CD14-positive monocyte (primary cell): ENCODE data around the gene CNTN4. TPM values are rescaled to one million over a fixed set of nuclear protein-coding genes. Genes with fewer than 3 reads are reported as not detected.

Experiments used
- DNase-seq, 3 donors: peaks; one replicate each; pipeline ENCODE4 v3.0.0-alpha.2; 2011 to 2022
- H2AFZ ChIP-seq: 2 replicates; pipeline ENCODE4 v1.6.0; 2012; ENCODE audit warnings: mild to moderate bottlenecking, low read depth, low read length, inconsistent platforms; ENCODE audit not compliant: insufficient read depth, poor library complexity, severe bottlenecking
- H3K27ac ChIP-seq, 2 donors: 1 replicate in 1 of 2; 2 replicates in 1 of 2; pipeline ENCODE4 v1.5.1; 2012 to 2013; ENCODE audit warnings: low read length in 2 of 2, control low read depth in 1 of 2, inconsistent platforms in 1 of 2, low read depth in 1 of 2, mild to moderate bottlenecking in 1 of 2
- H3K27me3 ChIP-seq, 2 donors: one replicate each; pipeline versions ENCODE4 v1.6.0 to v1.6.1; 2011 to 2013; ENCODE audit warnings: low read length in 2 of 2; ENCODE audit not compliant: control insufficient read depth in 2 of 2, insufficient read depth in 2 of 2
- H3K36me3 ChIP-seq, 2 donors: replicated peaks in 1 of 2; 1 replicate in 1 of 2; 2 replicates in 1 of 2; pipeline versions ENCODE4 v1.5.1 to v1.6.1; 2012 to 2013; ENCODE audit warnings: low read length in 2 of 2, control low read depth in 1 of 2, inconsistent platforms in 1 of 2, mild to moderate bottlenecking in 1 of 2; ENCODE audit not compliant: insufficient read depth in 2 of 2, control insufficient read depth in 1 of 2
- H3K4me1 ChIP-seq, 2 donors: 1 replicate in 1 of 2; 2 replicates in 1 of 2; pipeline versions ENCODE4 v1.5.1 to v1.6.1; 2012 to 2013; ENCODE audit warnings: low read length in 2 of 2, control low read depth in 1 of 2, inconsistent platforms in 1 of 2, mild to moderate bottlenecking in 1 of 2, moderate library complexity in 1 of 2; ENCODE audit not compliant: insufficient read depth in 2 of 2, control insufficient read depth in 1 of 2
- H3K4me2 ChIP-seq: replicated peaks from 2 replicates; pipeline ENCODE3; 2012; ENCODE audit warnings: low read length, moderate library complexity, mild to moderate bottlenecking; ENCODE audit not compliant: poor library complexity, severe bottlenecking; ENCODE audit errors: extremely low read depth
- H3K4me3 ChIP-seq, 3 experiments: fragments of 200-600 bp in 1 of 3; sonication (generic) in 1 of 3; replicated peaks in 1 of 3; 1 replicate in 2 of 3; 2 replicates in 1 of 3; pipeline ENCODE4 v1.5.1; 2011 to 2013; ENCODE audit warnings: low read length in 3 of 3, mild to moderate bottlenecking in 3 of 3, control low read depth in 2 of 3, low read depth in 2 of 3, inconsistent platforms in 1 of 3, moderate library complexity in 1 of 3
- H3K79me2 ChIP-seq: 2 replicates; pipeline ENCODE4 v1.6.0; 2012; ENCODE audit warnings: mild to moderate bottlenecking, control low read depth, inconsistent platforms, low read length, moderate library complexity; ENCODE audit not compliant: insufficient read depth
- H3K9ac ChIP-seq: 2 replicates; pipeline ENCODE4 v1.6.0; 2017; ENCODE audit warnings: low read length, mild to moderate bottlenecking; ENCODE audit not compliant: insufficient read depth, poor library complexity, severe bottlenecking
- H3K9me3 ChIP-seq, 2 donors: replicated peaks in 1 of 2; 1 replicate in 1 of 2; 2 replicates in 1 of 2; pipeline versions ENCODE4 v1.5.1 to v1.6.1; 2012 to 2013; ENCODE audit warnings: low read length in 2 of 2, control low read depth in 1 of 2; ENCODE audit not compliant: control insufficient read depth in 1 of 2, insufficient read depth in 1 of 2
- H4K20me1 ChIP-seq: 2 replicates; pipeline ENCODE4 v1.6.0; 2012; ENCODE audit warnings: mild to moderate bottlenecking, low read length, control low read depth, moderate library complexity; ENCODE audit not compliant: insufficient read depth
- H3K27ac Mint-ChIP-seq, 7 donors: one replicate each; pipeline ENCODE4 v1.8.0; 2020; ENCODE audit warnings: mild to moderate bottlenecking in 7 of 7, mixed read lengths in 7 of 7, moderate library complexity in 6 of 7, inconsistent platforms in 2 of 7
- H3K27me3 Mint-ChIP-seq, 3 donors: one replicate each; pipeline ENCODE4 v1.8.0; 2021 to 2022; ENCODE audit warnings: low read depth in 3 of 3, mild to moderate bottlenecking in 3 of 3, mixed read lengths in 3 of 3, moderate library complexity in 3 of 3, inconsistent platforms in 1 of 3
- H3K36me3 Mint-ChIP-seq, 2 donors: one replicate each; pipeline ENCODE4 v1.8.0; 2020; ENCODE audit warnings: mixed read lengths in 2 of 2, inconsistent platforms in 1 of 2, mild to moderate bottlenecking in 1 of 2
- H3K4me1 Mint-ChIP-seq: one replicate; pipeline ENCODE4 v1.8.0; 2020; ENCODE audit warnings: mild to moderate bottlenecking, mixed read lengths
- H3K4me3 Mint-ChIP-seq, 2 donors: one replicate each; pipeline ENCODE4 v1.8.0; 2020; ENCODE audit warnings: mild to moderate bottlenecking in 2 of 2, mixed read lengths in 2 of 2, moderate library complexity in 1 of 2
- H3K9me3 Mint-ChIP-seq, 7 donors: one replicate each; pipeline ENCODE4 v1.8.0; 2020 to 2022; ENCODE audit warnings: mixed read lengths in 7 of 7, mild to moderate bottlenecking in 6 of 7, moderate library complexity in 6 of 7, inconsistent platforms in 2 of 7
- WGBS: methylation state at CpG from one replicate; pipeline ENCODE4 v1.1.5; 2013; ENCODE audit warnings: missing lambda C conversion rate; ENCODE audit not compliant: insufficient coverage; 5-methylcytosine and 5-hydroxymethylcytosine counted together
- intact Hi-C, 2 donors: fragments of 100-400 bp; cut with micrococcal nuclease; formaldehyde crosslinking; loops; one replicate each; pipeline versions ENCODE4 v1.15.0 to v1.15.1; 2023
- polyA plus RNA-seq, 3 donors: library from polyadenylated mRNA; depleted of rRNA in 1 of 3; unstranded in 2 of 3; stranded (reverse) in 1 of 3; fragments of 300-500 nt in 2 of 3; fragments of >200 nt in 1 of 3; fragmentation: Illumina TruSeq in 2 of 3; gene quantifications; 1 replicate in 2 of 3; 2 replicates in 1 of 3; pipeline ENCODE4 v1.2.3, GENCODE V29; 2012 to 2021
- TF ChIP-seq, protein P1 (sequence below): fragments of 200-600 bp; IDR thresholded peaks from one replicate; pipeline ENCODE4 v1.8.0; 2022; ENCODE audit warnings: antibody characterized with exemption, mild to moderate bottlenecking

Gene CNTN4
- polyA plus RNA-seq, 3 donors, result not detected

DNA sequence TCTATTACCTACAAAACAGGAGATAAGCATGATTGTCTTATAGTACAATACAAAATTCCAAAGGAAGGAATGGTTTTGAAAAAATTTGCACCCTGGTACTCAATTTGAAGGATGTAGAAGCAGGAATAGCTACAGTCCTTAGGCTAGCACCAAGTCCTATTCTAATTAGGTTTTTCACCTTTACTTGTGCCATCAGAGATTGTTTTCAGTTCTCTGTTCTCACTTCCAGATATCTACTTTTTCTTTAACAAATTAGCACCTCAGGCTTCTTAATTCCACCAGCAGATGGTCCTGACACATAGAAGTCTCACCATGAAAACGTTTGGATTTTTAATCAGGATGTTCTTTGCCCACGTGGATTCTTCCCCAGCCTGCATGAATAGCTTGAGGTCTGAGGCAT lies 967.7 kb downstream of the CNTN4 start:
- Histone ChIP-seq H3K9me3 (peaks cover 0 to 4% of the 10 kb centered on the region in 2 donors), H3K27ac (no peak overlapping the region), H4K20me1 (no peaks in the 10 kb centered on the region), H3K9ac (no peak overlapping the region), H3K79me2 (no peaks in the 10 kb centered on the region), H3K27me3 (no peaks in the 10 kb centered on the region), H2AFZ (no peak overlapping the region), H3K36me3 (no peaks in the 10 kb centered on the region), H3K4me1 (no peaks in the 10 kb centered on the region), H3K4me3 (no peak overlapping the region), H3K4me2 (no peak overlapping the region)
- DNase-seq, result no peak
- no peaks in the 10 kb centered on the region for H3K36me3 Mint-ChIP-seq
- peaks cover 0 to 3% (median 2%) of the 10 kb centered on the region in 3 donors for H3K27me3 Mint-ChIP-seq
- H3K9me3 Mint-ChIP-seq, result peaks cover 3 to 20% (median 9%) of the 10 kb centered on the region in 7 donors
- 69% methylated on average over 2 of the region's 2 CpGs for WGBS
- intact Hi-C loops, result no loop called here
- no peak overlapping the region for H3K4me3 Mint-ChIP-seq
- H3K4me1 Mint-ChIP-seq, result no peaks in the 10 kb centered on the region
- TF ChIP-seq, protein P1, sequence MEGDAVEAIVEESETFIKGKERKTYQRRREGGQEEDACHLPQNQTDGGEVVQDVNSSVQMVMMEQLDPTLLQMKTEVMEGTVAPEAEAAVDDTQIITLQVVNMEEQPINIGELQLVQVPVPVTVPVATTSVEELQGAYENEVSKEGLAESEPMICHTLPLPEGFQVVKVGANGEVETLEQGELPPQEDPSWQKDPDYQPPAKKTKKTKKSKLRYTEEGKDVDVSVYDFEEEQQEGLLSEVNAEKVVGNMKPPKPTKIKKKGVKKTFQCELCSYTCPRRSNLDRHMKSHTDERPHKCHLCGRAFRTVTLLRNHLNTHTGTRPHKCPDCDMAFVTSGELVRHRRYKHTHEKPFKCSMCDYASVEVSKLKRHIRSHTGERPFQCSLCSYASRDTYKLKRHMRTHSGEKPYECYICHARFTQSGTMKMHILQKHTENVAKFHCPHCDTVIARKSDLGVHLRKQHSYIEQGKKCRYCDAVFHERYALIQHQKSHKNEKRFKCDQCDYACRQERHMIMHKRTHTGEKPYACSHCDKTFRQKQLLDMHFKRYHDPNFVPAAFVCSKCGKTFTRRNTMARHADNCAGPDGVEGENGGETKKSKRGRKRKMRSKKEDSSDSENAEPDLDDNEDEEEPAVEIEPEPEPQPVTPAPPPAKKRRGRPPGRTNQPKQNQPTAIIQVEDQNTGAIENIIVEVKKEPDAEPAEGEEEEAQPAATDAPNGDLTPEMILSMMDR, result no peak
- no peak overlapping the region for H3K27ac Mint-ChIP-seq

DNA sequence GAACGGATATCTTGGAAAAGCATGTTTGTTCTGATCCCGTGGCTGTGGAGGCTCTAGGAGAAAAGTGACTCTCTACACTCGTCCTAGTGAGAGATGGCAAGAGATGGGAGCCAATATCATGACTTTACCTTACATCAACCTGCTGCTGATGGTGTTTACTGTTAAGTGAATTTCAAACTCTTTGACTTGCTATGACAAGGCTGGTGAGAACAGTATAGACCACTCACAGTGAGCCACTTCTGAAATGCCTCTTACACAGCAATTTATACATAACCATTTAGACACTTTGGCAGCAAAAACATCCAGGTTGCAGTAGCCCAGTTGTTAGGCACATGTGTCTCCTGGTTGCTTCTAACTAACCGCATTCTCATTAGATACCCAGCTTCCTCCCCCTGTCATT lies 968.2 kb downstream of the CNTN4 start:
- Mint-ChIP-seq H3K27me3 (peaks cover 0 to 3% (median 2%) of the 10 kb centered on the region in 3 donors), H3K4me3 (no peak overlapping the region), H3K4me1 (no peaks in the 10 kb centered on the region), H3K9me3 (peaks cover 3 to 17% (median 9%) of the 10 kb centered on the region in 7 donors), H3K36me3 (no peaks in the 10 kb centered on the region), H3K27ac (no peak overlapping the region)
- Histone ChIP-seq H3K27ac (no peak overlapping the region), H3K36me3 (no peaks in the 10 kb centered on the region), H3K79me2 (no peaks in the 10 kb centered on the region), H4K20me1 (no peaks in the 10 kb centered on the region), H3K4me1 (no peaks in the 10 kb centered on the region), H3K9ac (no peak overlapping the region), H2AFZ (no peak overlapping the region), H3K27me3 (no peaks in the 10 kb centered on the region), H3K9me3 (peaks cover 0 to 4% of the 10 kb centered on the region in 2 donors), H3K4me2 (no peak overlapping the region), H3K4me3 (no peak overlapping the region)
- WGBS, result no CpG with 5 or more reads among the region's 4 CpGs
- TF ChIP-seq, protein P1, result no peak
- intact Hi-C loops, result no loop called here
- no peak for DNase-seq
